HCT116 (cell line): ENCODE results near the gene PAM16. TPM values are rescaled to one million over a fixed set of nuclear protein-coding genes. Genes with fewer than 3 reads are reported as not detected.
A peak's percentile ranks its signal among the peaks of the same experiment; 100 is the strongest.

Experiments
- ATAC-seq: fragments of 200-7000 bp; cut with Tn5 transposase; 2 replicates; pipeline ENCODE4 v1.9.1; 2020; ENCODE audit warnings: mild to moderate bottlenecking, moderate library complexity
- BruUV-seq: library from RNA; stranded (reverse); fragments of 400-500 nt; replicated peaks from 2 replicates; lab custom pipeline; 2021; lab: Mats Ljungman, UMichigan
- CTCF ChIA-PET: fragments of 300-600 bp; sonication (Branson Sonifier 250); formaldehyde crosslinking; loops from one replicate; lab custom pipeline; 2021; ENCODE audit warnings: antibody characterized with exemption; lab: Charles Lee
- POLR2A ChIA-PET: fragments of 300-600, 350-600 bp; sonication (Branson Sonifier 250); formaldehyde crosslinking; loops from one replicate; lab custom pipeline; 2021; ENCODE audit warnings: antibody characterized with exemption; lab: Charles Lee
- RAD21 ChIA-PET, 2 experiments: fragments of 300-600 bp; sonication (Branson Sonifier 250); formaldehyde crosslinking; loops; one replicate each; lab custom pipeline; 2023; ENCODE audit warnings: low total read pairs in 2 of 2; ENCODE audit not compliant: uncharacterized antibody in 2 of 2, unreplicated experiment in 2 of 2, low non-redundant PET in 1 of 2; lab: Charles Lee
- DNase-seq: peaks from one replicate; pipeline ENCODE4 v3.0.0-alpha.2; 2010; ENCODE audit warnings: low read depth, low spot score
- H2AFZ ChIP-seq: fragments of 200-600 bp; shearing (Covaris generic), sonication (generic); 2 replicates; pipeline ENCODE4 v1.6.1; 2017; ENCODE audit warnings: low read depth, mixed run types, mixed read lengths, antibody characterized with exemption, low read length; ENCODE audit not compliant: poor library complexity, severe bottlenecking
- H3K27ac ChIP-seq: 2 replicates; pipeline ENCODE4 v1.5.1; 2012; ENCODE audit warnings: low read depth, low read length
- H3K27me3 ChIP-seq: fragments of 200-600 bp; sonication (generic); 2 replicates; pipeline ENCODE4 v1.6.1; 2016; ENCODE audit warnings: mixed run types, low read length, mixed read lengths; ENCODE audit not compliant: insufficient read depth
- H3K36me3 ChIP-seq, 2 experiments: fragments of 200-500 bp in 1 of 2; fragments of 200-600 bp in 1 of 2; sonication (Bioruptor generic) in 1 of 2; sonication (generic) in 1 of 2; 2 replicates each; pipeline versions ENCODE4 v1.5.1 to v1.6.1; 2014 to 2016; ENCODE audit warnings: low read length in 2 of 2, inconsistent platforms in 1 of 2, mixed read lengths in 1 of 2, mixed run types in 1 of 2; ENCODE audit not compliant: insufficient read depth in 2 of 2, control insufficient read depth in 1 of 2
- H3K4me1 ChIP-seq, 2 experiments: fragments of 200-600 bp in 1 of 2; sonication (generic) in 1 of 2; 2 replicates each; pipeline versions ENCODE4 v1.5.1 to v1.6.1; 2012 to 2017; ENCODE audit warnings: low read length in 2 of 2, inconsistent platforms in 1 of 2, mild to moderate bottlenecking in 1 of 2, mixed read lengths in 1 of 2, mixed run types in 1 of 2, moderate library complexity in 1 of 2; ENCODE audit not compliant: insufficient read depth in 2 of 2, control insufficient read depth in 1 of 2
- H3K4me2 ChIP-seq: fragments of 200-600 bp; sonication (generic); 2 replicates; pipeline ENCODE4 v1.6.1; 2017; ENCODE audit warnings: mixed run types, low read length, mixed read lengths
- H3K4me3 ChIP-seq, 2 experiments: fragments of 200-600 bp in 1 of 2; sonication (generic) in 1 of 2; replicated peaks in 1 of 2; 2 replicates each; pipeline ENCODE4 v1.5.1; 2011 to 2016; ENCODE audit warnings: low read length in 2 of 2, control low read depth in 1 of 2, low read depth in 1 of 2, mild to moderate bottlenecking in 1 of 2, mixed read lengths in 1 of 2, mixed run types in 1 of 2
- H3K79me2 ChIP-seq: fragments of 200-600 bp; sonication (generic); 2 replicates; pipeline ENCODE4 v1.6.1; 2017; ENCODE audit warnings: mild to moderate bottlenecking, mixed run types, low read length, moderate library complexity, mixed read lengths; ENCODE audit not compliant: insufficient read depth
- H3K9ac ChIP-seq: fragments of 200-600 bp; sonication (generic); 2 replicates; pipeline ENCODE4 v1.6.1; 2016; ENCODE audit warnings: low read length, mixed read lengths
- H3K9me2 ChIP-seq: fragments of 200-600 bp; sonication (generic), shearing (Covaris generic); 2 replicates; pipeline ENCODE4 v1.6.1; 2017; ENCODE audit warnings: mixed run types, mild to moderate bottlenecking, moderate library complexity; ENCODE audit not compliant: insufficient read depth
- H3K9me3 ChIP-seq, 2 experiments: fragments of 200-500 bp in 1 of 2; fragments of 200-600 bp in 1 of 2; sonication (Bioruptor generic) in 1 of 2; sonication (generic) in 1 of 2; 2 replicates each; pipeline ENCODE4 v1.6.1; 2014 to 2017; ENCODE audit warnings: low read length in 2 of 2, mixed read lengths in 2 of 2, inconsistent platforms in 1 of 2, low read depth in 1 of 2, mild to moderate bottlenecking in 1 of 2, mixed run types in 1 of 2, moderate library complexity in 1 of 2; ENCODE audit not compliant: control insufficient read depth in 1 of 2, insufficient read depth in 1 of 2
- H4K20me1 ChIP-seq: fragments of 200-600 bp; sonication (generic), shearing (Covaris generic); 2 replicates; pipeline ENCODE4 v1.6.1; 2017; ENCODE audit warnings: mixed run types, mild to moderate bottlenecking, moderate library complexity; ENCODE audit not compliant: insufficient read depth
- ATF3 ChIP-seq: IDR thresholded peaks from 2 replicates; pipeline ENCODE4 v1.6.1; 2012
- CTCF ChIP-seq, 3 experiments: fragments of 200-600 bp in 1 of 3; sonication (generic) in 1 of 3; IDR thresholded peaks in 2 of 3; conservative IDR thresholded peaks in 1 of 3; 2 replicates each; pipeline ENCODE4 v1.5.1; 2012 to 2017; ENCODE audit warnings: low read depth in 2 of 3, low read length in 2 of 3, antibody characterized with exemption in 1 of 3, borderline replicate concordance in 1 of 3, control low read depth in 1 of 3, mild to moderate bottlenecking in 1 of 3, mixed read lengths in 1 of 3, mixed run types in 1 of 3, moderate library complexity in 1 of 3; ENCODE audit not compliant: insufficient read depth in 1 of 3
- EZH2phosphoT487 ChIP-seq: fragments of 200-600 bp; IDR thresholded peaks from 2 replicates; pipeline ENCODE4 v1.6.1; 2018; ENCODE audit warnings: antibody characterized with exemption, borderline replicate concordance
- RAD21 ChIP-seq: IDR thresholded peaks from 2 replicates; pipeline ENCODE4 v1.6.1; 2012; ENCODE audit warnings: low read depth, mild to moderate bottlenecking
- SIN3A ChIP-seq: IDR thresholded peaks from 2 replicates; pipeline ENCODE4 v1.6.1; 2012; ENCODE audit warnings: low read depth
- YY1 ChIP-seq: IDR thresholded peaks from 2 replicates; pipeline ENCODE4 v1.6.1; 2011; ENCODE audit warnings: low read length, low read depth, moderate library complexity, mild to moderate bottlenecking; ENCODE audit not compliant: insufficient replicate concordance; ENCODE audit errors: extremely low read depth
- intact Hi-C: fragments of 100-400 bp; cut with micrococcal nuclease; formaldehyde crosslinking; loops from 2 replicates; pipeline ENCODE4 v1.10.0; 2022
- total RNA-seq: library from RNA; stranded (reverse); gene quantifications from one replicate; pipeline ENCODE4 v1.2.1, GENCODE V29; 2021; ENCODE audit not compliant: unreplicated experiment

Gene PAM16
- total RNA-seq, 1 experiment from 2014 or later, result 102 TPM

GRCh38 chr16:4314532-4315185 lies 36.5 kb downstream of the PAM16 start:
- Histone ChIP-seq H2AFZ (no peak overlapping the region), H3K4me3 (peak overlapping the region; percentile 62 to 79), H3K4me1 (peaks cover 34 to 62% of the 10 kb centered on the region in 2 experiments), H3K27ac (peak overlapping the region; percentile 79), H3K4me2 (peak overlapping the region; percentile 98), H4K20me1 (no peaks in the 10 kb centered on the region; the same call in 1 of the 2 replicates), H3K27me3 (no peaks in the 10 kb centered on the region), H3K36me3 (no peaks in the 10 kb centered on the region), H3K9me2 (no peaks in the 10 kb centered on the region), H3K9me3 (no peaks in the 10 kb centered on the region), H3K79me2 (peaks cover 35% of the 10 kb centered on the region), H3K9ac (peak overlapping the region; percentile 77)
- DNase-seq, result peak; percentile 70
- RAD21 ChIA-PET, result no interaction called here
- POLR2A ChIA-PET, result interaction anchor here (0.8 to 2.0 kb wide), 2 partner anchors 43 to 61 kb away, joined by 3 to 6 read pairs; partner anchors contain the start of gene TFAP4
- ATAC-seq, result peak; percentile 9
- BruUV-seq, result TSS peak; percentile 80
- CTCF ChIA-PET, result interaction anchor here (0.6 to 1.0 kb wide), 3 partner anchors 12 to 17 kb away, joined by 3 to 4 read pairs (median 3); no protein-coding TSS in a partner anchor
- intact Hi-C loops, result no loop called here
- TF ChIP-seq CTCF (IDR thresholded peaks at IDR 0.05 in 2 of 3, conservative IDR thresholded peaks at IDR 0.05 in 1 of 3; ENCODE audit: borderline replicate concordance in 1 of 3, insufficient read depth in 1 of 3, low read depth in 2 of 3, low read length in 2 of 3) (no peak), ATF3 (no peak), EZH2phosphoT487 (no peak), SIN3A (no peak), RAD21 (no peak), YY1 (peak; percentile 20)
